ENCODE results near the gene CLCA2. TPM values are rescaled to one million over a fixed set of nuclear protein-coding genes. Genes with fewer than 3 reads are reported as not detected.

CLCA2 gene
- total RNA-seq, 1 donor, result 43.2 TPM

- TF ChIP-seq CTCF (IDR thresholded peaks at IDR 0.05; ENCODE audit: insufficient read depth, low read length), result no peak
- no peak for DNase-seq (ENCODE audit: low read depth)
- no peak within 1 kb of the TSS for H3K4me3 ChIP-seq (ENCODE audit: low read depth, low read length)
These were observed 44.6 kb downstream of the CLCA2 start, which contains the start of gene CLCA1 for GRCh38 chr1:86468501-86468977. TSS of gene CLCA1 (plus strand) at chr1:86468927. CDS start at chr1:86468972, 45 bp downstream.

DNA sequence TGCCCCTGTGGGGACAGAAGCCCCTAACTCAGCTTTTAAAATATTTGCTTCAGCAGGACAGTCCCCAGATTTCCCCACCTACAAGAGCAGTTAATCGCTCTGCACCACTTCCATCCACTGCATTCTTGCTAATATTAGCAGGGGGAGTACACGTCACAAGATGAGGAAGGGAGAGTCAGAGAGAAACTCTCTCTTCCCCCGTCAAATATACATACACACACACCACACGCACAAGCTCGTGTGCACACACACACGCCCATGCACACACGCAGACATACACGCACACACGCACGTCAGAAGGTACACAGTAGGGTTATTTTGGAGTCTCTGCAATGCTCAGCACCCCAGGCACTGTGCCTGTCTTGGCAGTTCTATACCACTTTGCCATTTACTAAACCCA lies 46.9 kb downstream of the CLCA2 start:
- H3K4me3 ChIP-seq (ENCODE audit: low read depth, low read length), result no peak overlapping the region
- no peak for TF ChIP-seq CTCF (IDR thresholded peaks at IDR 0.05; ENCODE audit: insufficient read depth, low read length)
- DNase-seq (ENCODE audit: low read depth), result no peak

GRCh38 chr1:86471291-86471690 lies 47.3 kb downstream of the CLCA2 start:
- DNase-seq (ENCODE audit: low read depth), result peak; percentile 26
- TF ChIP-seq CTCF (IDR thresholded peaks at IDR 0.05; ENCODE audit: insufficient read depth, low read length), result no peak
- H3K4me3 ChIP-seq (ENCODE audit: low read depth, low read length), result no peak overlapping the region

- no peak for TF ChIP-seq CTCF (IDR thresholded peaks at IDR 0.05; ENCODE audit: insufficient read depth, low read length)
- DNase-seq (ENCODE audit: low read depth), result no peak
- no peak overlapping the region for H3K4me3 ChIP-seq (ENCODE audit: low read depth, low read length)
These were observed 48.2 kb downstream of the CLCA2 start for GRCh38 chr1:86472152-86472551.

- no peak for TF ChIP-seq CTCF (IDR thresholded peaks at IDR 0.05; ENCODE audit: insufficient read depth, low read length)
- no peak overlapping the region for H3K4me3 ChIP-seq (ENCODE audit: low read depth, low read length)
- DNase-seq (ENCODE audit: low read depth), result no peak
These were observed 48.8 kb downstream of the CLCA2 start for GRCh38 chr1:86472767-86473166.

- peak; percentile 46 for DNase-seq (ENCODE audit: low read depth)
- TF ChIP-seq CTCF (IDR thresholded peaks at IDR 0.05; ENCODE audit: insufficient read depth, low read length), result no peak
- H3K4me3 ChIP-seq (ENCODE audit: low read depth, low read length), result no peak overlapping the region
These were observed 53.3 kb downstream of the CLCA2 start for GRCh38 chr1:86477256-86477655.

DNA sequence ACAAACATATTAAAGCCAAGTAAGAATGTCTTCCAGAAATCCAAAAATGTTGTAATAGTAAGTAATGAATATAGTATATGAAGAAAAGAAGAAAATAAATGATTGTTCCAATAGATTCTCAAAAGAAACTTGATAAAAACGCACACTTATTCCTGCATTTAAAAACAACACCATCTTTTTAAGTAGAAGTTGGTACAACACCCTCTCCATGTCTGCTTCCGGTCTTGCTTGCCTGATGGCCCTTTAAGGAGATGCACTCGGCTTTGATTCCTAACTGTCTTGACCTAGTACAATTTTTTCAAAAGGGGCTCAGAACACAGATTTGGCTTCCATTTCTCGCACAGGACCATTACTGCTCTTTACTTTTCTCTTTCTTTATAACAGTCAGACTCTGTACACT lies 53.7 kb downstream of the CLCA2 start:
- TF ChIP-seq CTCF (IDR thresholded peaks at IDR 0.05; ENCODE audit: insufficient read depth, low read length), result no peak
- peak; percentile 14 for DNase-seq (ENCODE audit: low read depth)
- H3K4me3 ChIP-seq (ENCODE audit: low read depth, low read length), result no peak overlapping the region
